Measurements from ENCODE around the gene ZC3H4. TPM values are rescaled to one million over a fixed set of nuclear protein-coding genes. Genes with fewer than 3 reads are reported as not detected.

Gene ZC3H4
- total RNA-seq, 4 donors from 2014 or later: 11.9 to 26.9 (median 17.5) TPM

DNA sequence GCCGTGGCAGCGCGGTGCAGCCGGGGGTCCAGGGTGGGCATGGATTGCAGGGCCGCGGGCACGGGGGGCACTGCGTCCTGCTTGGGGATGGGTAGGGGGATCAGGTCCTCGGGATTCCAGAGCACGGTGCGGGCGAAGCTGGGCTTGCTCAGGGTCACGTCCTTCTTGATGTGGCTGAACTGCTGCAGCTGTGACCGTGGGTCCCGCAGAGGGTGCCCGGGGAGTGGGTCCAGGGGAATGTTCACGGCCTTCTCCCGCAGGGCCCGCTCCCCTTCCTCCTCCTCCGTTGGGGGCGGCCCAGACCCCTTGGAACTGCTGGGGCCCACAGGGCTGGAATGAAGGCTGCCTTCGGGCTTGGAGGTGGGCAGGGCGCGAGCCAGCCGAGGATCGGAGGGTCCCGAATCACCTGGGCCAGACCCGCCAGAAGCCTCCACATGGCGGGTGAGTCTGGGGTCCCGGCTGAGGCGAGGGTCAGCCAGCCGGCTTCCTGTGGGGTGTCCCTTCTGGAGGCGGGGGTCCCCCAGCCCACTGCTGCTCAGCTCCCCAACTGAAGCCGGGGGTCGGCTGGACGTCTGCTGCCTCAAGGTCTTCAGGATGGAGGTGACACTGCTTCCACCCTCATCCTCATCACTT lies 46.2 kb downstream of the ZC3H4 start:
- TF ChIP-seq, protein P1, sequence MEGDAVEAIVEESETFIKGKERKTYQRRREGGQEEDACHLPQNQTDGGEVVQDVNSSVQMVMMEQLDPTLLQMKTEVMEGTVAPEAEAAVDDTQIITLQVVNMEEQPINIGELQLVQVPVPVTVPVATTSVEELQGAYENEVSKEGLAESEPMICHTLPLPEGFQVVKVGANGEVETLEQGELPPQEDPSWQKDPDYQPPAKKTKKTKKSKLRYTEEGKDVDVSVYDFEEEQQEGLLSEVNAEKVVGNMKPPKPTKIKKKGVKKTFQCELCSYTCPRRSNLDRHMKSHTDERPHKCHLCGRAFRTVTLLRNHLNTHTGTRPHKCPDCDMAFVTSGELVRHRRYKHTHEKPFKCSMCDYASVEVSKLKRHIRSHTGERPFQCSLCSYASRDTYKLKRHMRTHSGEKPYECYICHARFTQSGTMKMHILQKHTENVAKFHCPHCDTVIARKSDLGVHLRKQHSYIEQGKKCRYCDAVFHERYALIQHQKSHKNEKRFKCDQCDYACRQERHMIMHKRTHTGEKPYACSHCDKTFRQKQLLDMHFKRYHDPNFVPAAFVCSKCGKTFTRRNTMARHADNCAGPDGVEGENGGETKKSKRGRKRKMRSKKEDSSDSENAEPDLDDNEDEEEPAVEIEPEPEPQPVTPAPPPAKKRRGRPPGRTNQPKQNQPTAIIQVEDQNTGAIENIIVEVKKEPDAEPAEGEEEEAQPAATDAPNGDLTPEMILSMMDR (IDR thresholded peaks at IDR 0.05; ENCODE audit: low read depth): no peak

DNA sequence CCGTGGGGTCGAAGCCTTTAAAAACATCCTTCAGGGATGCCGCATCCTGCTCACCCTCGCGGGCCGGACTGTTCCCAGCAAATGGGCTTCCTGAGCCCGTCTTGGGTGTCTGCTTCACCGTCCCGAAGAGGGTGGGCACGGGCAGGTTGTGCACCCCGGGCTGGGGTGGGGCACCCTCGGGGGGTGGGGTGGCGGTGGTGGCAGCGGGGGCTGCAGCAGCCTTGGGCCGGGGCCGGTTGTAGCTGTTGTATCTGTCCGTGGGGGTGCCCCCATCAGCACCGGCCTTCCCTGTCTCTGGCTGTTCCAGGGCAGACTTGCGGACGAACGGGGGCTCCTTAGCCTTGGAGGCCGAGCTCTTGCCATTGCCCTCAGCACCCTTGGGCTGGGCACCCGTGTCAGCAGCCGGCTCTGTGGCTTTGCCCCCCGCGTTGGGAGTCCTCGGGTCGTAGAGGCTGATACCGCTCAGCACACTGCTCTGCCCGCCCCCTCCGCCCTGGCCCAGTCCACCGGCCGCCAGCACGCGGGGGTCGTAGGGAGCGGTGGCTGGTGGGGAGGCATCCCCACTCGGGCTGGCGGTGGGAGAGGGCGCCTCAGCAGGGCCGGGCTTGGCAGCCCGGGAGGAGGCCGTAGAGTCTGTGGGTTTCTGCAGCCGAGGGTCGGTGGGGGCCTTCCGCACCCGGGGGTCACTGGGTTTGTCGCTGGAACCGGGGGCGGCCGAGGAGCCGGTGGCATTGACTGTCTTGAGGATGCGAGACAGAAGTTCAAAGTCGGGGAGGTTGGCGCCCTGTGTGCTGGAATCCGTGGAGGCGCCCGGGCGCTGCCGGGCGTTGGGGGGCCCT lies 47.0 kb downstream of the ZC3H4 start:
- TF ChIP-seq, protein P1 (IDR thresholded peaks at IDR 0.05; ENCODE audit: low read depth): no peak

DNA sequence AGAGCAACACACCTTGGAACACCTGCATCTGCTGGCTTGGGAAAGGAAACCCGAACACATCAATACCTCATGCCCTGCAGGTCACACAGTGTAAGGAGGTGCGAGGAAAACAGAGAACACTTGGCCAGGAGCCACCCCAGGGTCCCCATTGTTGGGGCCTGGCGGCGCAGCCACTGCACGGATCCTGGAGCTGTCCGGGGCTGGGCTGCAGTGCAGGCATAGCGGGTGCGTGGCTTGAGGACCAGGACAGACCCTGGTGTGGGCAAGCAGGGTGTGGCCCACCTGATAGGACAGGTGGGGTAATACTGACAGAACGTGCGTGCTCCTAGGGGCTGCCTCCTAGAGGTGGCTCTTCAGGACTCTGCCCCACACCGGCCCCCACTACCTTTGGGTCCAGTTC lies 48.3 kb downstream of the ZC3H4 start:
- TF ChIP-seq, protein P1 (IDR thresholded peaks at IDR 0.05; ENCODE audit: low read depth): no peak

DNA sequence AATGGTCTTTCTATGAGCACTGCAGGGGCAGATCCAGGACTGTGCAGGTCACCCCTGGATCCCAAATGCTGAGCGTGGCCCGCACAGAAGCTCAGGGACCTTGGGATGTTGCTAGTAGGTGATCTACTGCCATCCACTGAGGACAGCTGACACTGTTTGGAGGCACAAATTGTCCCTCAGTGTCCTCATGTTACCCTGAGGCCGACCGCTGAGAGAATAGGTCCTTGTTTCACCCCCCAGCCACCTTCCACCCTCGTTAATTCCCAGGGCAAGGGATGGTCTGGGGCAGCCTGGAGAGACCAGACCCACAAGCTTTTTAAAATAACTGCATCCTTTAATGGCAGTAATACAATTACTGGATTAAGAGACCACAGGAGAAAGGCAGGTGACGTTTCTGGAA lies 49.7 kb downstream of the ZC3H4 start:
- TF ChIP-seq, protein P1 (IDR thresholded peaks at IDR 0.05; ENCODE audit: low read depth): no peak

DNA sequence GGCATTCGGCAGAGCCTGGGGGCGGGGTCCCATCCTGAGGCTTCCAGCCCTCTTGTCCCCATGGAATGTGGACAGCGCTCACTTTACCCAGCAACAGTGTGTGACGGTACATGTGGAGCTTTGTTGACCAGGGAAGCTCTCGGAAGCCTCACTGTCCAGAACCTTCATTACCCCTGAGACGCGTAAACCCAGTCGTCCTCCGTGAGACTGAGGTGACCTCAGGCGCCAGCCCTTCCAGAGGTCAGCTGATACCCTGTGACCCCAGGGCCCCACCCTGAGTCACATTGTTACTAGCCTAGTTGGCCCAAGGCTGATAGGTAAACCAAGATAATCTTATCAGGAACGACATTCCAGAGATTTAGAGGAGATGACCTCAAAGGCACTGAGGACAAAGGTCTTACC lies 55.0 kb downstream of the ZC3H4 start:
- TF ChIP-seq, protein P1 (IDR thresholded peaks at IDR 0.05; ENCODE audit: low read depth): no peak

DNA sequence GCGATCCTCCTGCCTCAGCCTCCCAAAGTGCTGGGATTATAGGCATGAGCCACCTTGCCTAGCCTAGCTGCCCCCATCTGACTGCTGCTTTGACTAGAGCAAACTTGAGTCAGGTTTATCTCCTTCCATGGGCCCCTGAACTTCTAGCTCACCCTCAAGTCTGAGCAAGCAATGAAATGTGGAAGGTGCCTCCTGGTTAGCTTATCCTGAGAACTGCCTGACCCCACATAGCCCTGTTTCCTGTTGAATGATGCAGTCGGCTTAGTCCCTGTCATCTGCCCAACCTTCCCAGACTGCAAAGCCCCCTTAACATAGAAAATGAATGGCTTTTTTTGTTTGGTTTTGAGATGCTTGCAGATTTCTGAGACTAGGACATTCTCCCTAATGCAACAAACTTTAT lies 56.2 kb downstream of the ZC3H4 start:
- TF ChIP-seq, protein P1 (IDR thresholded peaks at IDR 0.05; ENCODE audit: low read depth): no peak

DNA sequence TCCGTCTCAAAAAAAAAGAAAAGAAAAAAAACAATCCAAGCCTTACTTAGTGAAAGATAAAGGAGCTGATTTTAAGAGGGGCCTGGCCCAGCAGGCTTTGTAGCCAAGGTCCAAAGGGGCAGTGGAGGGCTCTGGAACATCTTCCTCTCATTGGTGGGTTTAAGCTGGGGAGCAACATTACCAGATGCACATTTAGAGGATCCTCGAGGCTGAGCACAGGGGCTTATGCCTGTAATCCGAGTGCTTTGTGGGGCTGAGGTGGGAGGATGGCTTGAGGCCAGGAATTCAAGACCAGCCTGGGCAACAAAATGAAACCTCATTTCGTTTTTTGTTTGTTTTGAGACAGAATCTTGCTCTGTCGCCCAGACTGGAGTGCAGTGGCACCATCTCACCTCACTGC lies 57.2 kb downstream of the ZC3H4 start:
- TF ChIP-seq, protein P1 (IDR thresholded peaks at IDR 0.05; ENCODE audit: low read depth): no peak

Data from subcutaneous adipose tissue (tissue), 4 donors.